HCT116 (cell line): ENCODE results near the gene NET1. TPM values are rescaled to one million over a fixed set of nuclear protein-coding genes. Genes with fewer than 3 reads are reported as not detected.

ENCODE experiments used
- ATAC-seq: fragments of 200-7000 bp; cut with Tn5 transposase; 2 replicates; pipeline ENCODE4 v1.9.1; 2020; ENCODE audit warnings: mild to moderate bottlenecking, moderate library complexity
- BruUV-seq: library from RNA; stranded (reverse); fragments of 400-500 nt; replicated peaks from 2 replicates; lab custom pipeline; 2021; lab: Mats Ljungman, UMichigan
- CTCF ChIA-PET: fragments of 300-600 bp; sonication (Branson Sonifier 250); formaldehyde crosslinking; loops from one replicate; lab custom pipeline; 2021; ENCODE audit warnings: antibody characterized with exemption; lab: Charles Lee
- POLR2A ChIA-PET: fragments of 300-600, 350-600 bp; sonication (Branson Sonifier 250); formaldehyde crosslinking; loops from one replicate; lab custom pipeline; 2021; ENCODE audit warnings: antibody characterized with exemption; lab: Charles Lee
- RAD21 ChIA-PET, 2 experiments: fragments of 300-600 bp; sonication (Branson Sonifier 250); formaldehyde crosslinking; loops; one replicate each; lab custom pipeline; 2023; ENCODE audit warnings: low total read pairs in 2 of 2; ENCODE audit not compliant: uncharacterized antibody in 2 of 2, unreplicated experiment in 2 of 2, low non-redundant PET in 1 of 2; lab: Charles Lee
- DNase-seq: peaks from one replicate; pipeline ENCODE4 v3.0.0-alpha.2; 2010; ENCODE audit warnings: low read depth, low spot score
- H2AFZ ChIP-seq: fragments of 200-600 bp; shearing (Covaris generic), sonication (generic); 2 replicates; pipeline ENCODE4 v1.6.1; 2017; ENCODE audit warnings: low read depth, mixed run types, mixed read lengths, antibody characterized with exemption, low read length; ENCODE audit not compliant: poor library complexity, severe bottlenecking
- H3K27ac ChIP-seq: 2 replicates; pipeline ENCODE4 v1.5.1; 2012; ENCODE audit warnings: low read depth, low read length
- H3K27me3 ChIP-seq: fragments of 200-600 bp; sonication (generic); 2 replicates; pipeline ENCODE4 v1.6.1; 2016; ENCODE audit warnings: mixed run types, low read length, mixed read lengths; ENCODE audit not compliant: insufficient read depth
- H3K36me3 ChIP-seq, 2 experiments: fragments of 200-500 bp in 1 of 2; fragments of 200-600 bp in 1 of 2; sonication (Bioruptor generic) in 1 of 2; sonication (generic) in 1 of 2; 2 replicates each; pipeline versions ENCODE4 v1.5.1 to v1.6.1; 2014 to 2016; ENCODE audit warnings: low read length in 2 of 2, inconsistent platforms in 1 of 2, mixed read lengths in 1 of 2, mixed run types in 1 of 2; ENCODE audit not compliant: insufficient read depth in 2 of 2, control insufficient read depth in 1 of 2
- H3K4me1 ChIP-seq, 2 experiments: fragments of 200-600 bp in 1 of 2; sonication (generic) in 1 of 2; 2 replicates each; pipeline versions ENCODE4 v1.5.1 to v1.6.1; 2012 to 2017; ENCODE audit warnings: low read length in 2 of 2, inconsistent platforms in 1 of 2, mild to moderate bottlenecking in 1 of 2, mixed read lengths in 1 of 2, mixed run types in 1 of 2, moderate library complexity in 1 of 2; ENCODE audit not compliant: insufficient read depth in 2 of 2, control insufficient read depth in 1 of 2
- H3K4me2 ChIP-seq: fragments of 200-600 bp; sonication (generic); 2 replicates; pipeline ENCODE4 v1.6.1; 2017; ENCODE audit warnings: mixed run types, low read length, mixed read lengths
- H3K4me3 ChIP-seq, 2 experiments: fragments of 200-600 bp in 1 of 2; sonication (generic) in 1 of 2; replicated peaks in 1 of 2; 2 replicates each; pipeline ENCODE4 v1.5.1; 2011 to 2016; ENCODE audit warnings: low read length in 2 of 2, control low read depth in 1 of 2, low read depth in 1 of 2, mild to moderate bottlenecking in 1 of 2, mixed read lengths in 1 of 2, mixed run types in 1 of 2
- H3K79me2 ChIP-seq: fragments of 200-600 bp; sonication (generic); 2 replicates; pipeline ENCODE4 v1.6.1; 2017; ENCODE audit warnings: mild to moderate bottlenecking, mixed run types, low read length, moderate library complexity, mixed read lengths; ENCODE audit not compliant: insufficient read depth
- H3K9ac ChIP-seq: fragments of 200-600 bp; sonication (generic); 2 replicates; pipeline ENCODE4 v1.6.1; 2016; ENCODE audit warnings: low read length, mixed read lengths
- H3K9me2 ChIP-seq: fragments of 200-600 bp; sonication (generic), shearing (Covaris generic); 2 replicates; pipeline ENCODE4 v1.6.1; 2017; ENCODE audit warnings: mixed run types, mild to moderate bottlenecking, moderate library complexity; ENCODE audit not compliant: insufficient read depth
- H3K9me3 ChIP-seq, 2 experiments: fragments of 200-500 bp in 1 of 2; fragments of 200-600 bp in 1 of 2; sonication (Bioruptor generic) in 1 of 2; sonication (generic) in 1 of 2; 2 replicates each; pipeline ENCODE4 v1.6.1; 2014 to 2017; ENCODE audit warnings: low read length in 2 of 2, mixed read lengths in 2 of 2, inconsistent platforms in 1 of 2, low read depth in 1 of 2, mild to moderate bottlenecking in 1 of 2, mixed run types in 1 of 2, moderate library complexity in 1 of 2; ENCODE audit not compliant: control insufficient read depth in 1 of 2, insufficient read depth in 1 of 2
- H4K20me1 ChIP-seq: fragments of 200-600 bp; sonication (generic), shearing (Covaris generic); 2 replicates; pipeline ENCODE4 v1.6.1; 2017; ENCODE audit warnings: mixed run types, mild to moderate bottlenecking, moderate library complexity; ENCODE audit not compliant: insufficient read depth
- ATF3 ChIP-seq: IDR thresholded peaks from 2 replicates; pipeline ENCODE4 v1.6.1; 2012
- CBX3 ChIP-seq: IDR thresholded peaks from 2 replicates; pipeline ENCODE4 v1.6.1; 2012; ENCODE audit warnings: low read depth
- EZH2 ChIP-seq: fragments of 200-600 bp; sonication (generic); IDR thresholded peaks from 2 replicates; pipeline ENCODE4 v1.6.1; 2017; ENCODE audit warnings: antibody characterized with exemption, mixed run types
- EZH2phosphoT487 ChIP-seq: fragments of 200-600 bp; IDR thresholded peaks from 2 replicates; pipeline ENCODE4 v1.6.1; 2018; ENCODE audit warnings: antibody characterized with exemption, borderline replicate concordance
- JUND ChIP-seq: IDR thresholded peaks from 2 replicates; pipeline ENCODE4 v1.6.1; 2012
- MAX ChIP-seq: IDR thresholded peaks from 2 replicates; pipeline ENCODE4 v1.6.1; 2012
- POLR2AphosphoS5 ChIP-seq: IDR thresholded peaks from 2 replicates; pipeline ENCODE4 v1.6.1; 2011; ENCODE audit warnings: mild to moderate bottlenecking, low read depth, low read length, moderate library complexity
- REST ChIP-seq: IDR thresholded peaks from 2 replicates; pipeline ENCODE4 v1.6.1; 2012; ENCODE audit warnings: low read depth
- SIN3A ChIP-seq: IDR thresholded peaks from 2 replicates; pipeline ENCODE4 v1.6.1; 2012; ENCODE audit warnings: low read depth
- SP1 ChIP-seq: IDR thresholded peaks from 2 replicates; pipeline ENCODE4 v1.6.1; 2012; ENCODE audit warnings: low read depth
- SRF ChIP-seq: IDR thresholded peaks from 2 replicates; pipeline ENCODE4 v1.6.1; 2012; ENCODE audit warnings: low read depth
- YY1 ChIP-seq: IDR thresholded peaks from 2 replicates; pipeline ENCODE4 v1.6.1; 2011; ENCODE audit warnings: low read length, low read depth, moderate library complexity, mild to moderate bottlenecking; ENCODE audit not compliant: insufficient replicate concordance; ENCODE audit errors: extremely low read depth
- ZBTB33 ChIP-seq: IDR thresholded peaks from 2 replicates; pipeline ENCODE4 v1.6.1; 2011; ENCODE audit warnings: mild to moderate bottlenecking, low read length, moderate library complexity; ENCODE audit not compliant: insufficient replicate concordance; ENCODE audit errors: extremely low read depth
- ZFX ChIP-seq: fragments of 450-650 bp; IDR thresholded peaks from 2 replicates; pipeline ENCODE4 v1.6.1; 2017
- ZNF274 ChIP-seq: fragments of 200-500 bp; sonication (Bioruptor generic); IDR thresholded peaks from 2 replicates; pipeline ENCODE4 v1.6.1; 2014; ENCODE audit warnings: mild to moderate bottlenecking, low read depth, low read length, inconsistent platforms
- intact Hi-C: fragments of 100-400 bp; cut with micrococcal nuclease; formaldehyde crosslinking; loops from 2 replicates; pipeline ENCODE4 v1.10.0; 2022
- total RNA-seq: library from RNA; stranded (reverse); gene quantifications from one replicate; pipeline ENCODE4 v1.2.1, GENCODE V29; 2021; ENCODE audit not compliant: unreplicated experiment

NET1 gene
- total RNA-seq, 1 experiment from 2014 or later: 51.2 TPM

GRCh38 chr10:5484205-5484604 lies 71.8 kb downstream of the NET1 start:
- ChIA-PET CTCF (no interaction called here), RAD21 (no interaction called here), POLR2A (no interaction called here)
- Histone ChIP-seq H3K36me3 (no peaks in the 10 kb centered on the region), H3K27me3 (no peaks in the 10 kb centered on the region), H3K4me2 (no peak overlapping the region), H2AFZ (no peak overlapping the region), H3K79me2 (no peaks in the 10 kb centered on the region), H3K9me3 (no peaks in the 10 kb centered on the region), H3K9ac (no peak overlapping the region), H3K27ac (no peak overlapping the region), H4K20me1 (no peaks in the 10 kb centered on the region), H3K4me1 (peaks cover 0 to 5% of the 10 kb centered on the region in 2 experiments; a peak in 1 of 4 replicates), H3K4me3 (no peak overlapping the region), H3K9me2 (no peaks in the 10 kb centered on the region)
- no peak for TF ChIP-seq SP1
- no peak for TF ChIP-seq EZH2
- no peak for TF ChIP-seq MAX
- DNase-seq (no peak), ATAC-seq (no peak)
- intact Hi-C loops: no loop called here
- BruUV-seq: no TSS peak

GRCh38 chr10:5485290-5485689 lies 72.9 kb downstream of the NET1 start:
- ATAC-seq: no peak
- no TSS peak for BruUV-seq
- CTCF ChIA-PET: interaction anchor here (1.1 kb wide), 1 partner anchor 137 kb away, joined by 3 read pairs; no protein-coding TSS in a partner anchor
- Histone ChIP-seq H3K27me3 (no peaks in the 10 kb centered on the region), H3K9me2 (no peaks in the 10 kb centered on the region), H3K4me2 (no peak overlapping the region), H3K27ac (no peak overlapping the region), H3K9ac (no peak overlapping the region), H3K9me3 (no peaks in the 10 kb centered on the region), H2AFZ (no peak overlapping the region), H4K20me1 (no peaks in the 10 kb centered on the region), H3K4me1 (peaks cover 0 to 5% of the 10 kb centered on the region in 2 experiments; a peak in 1 of 4 replicates), H3K36me3 (no peaks in the 10 kb centered on the region), H3K79me2 (no peaks in the 10 kb centered on the region), H3K4me3 (no peak overlapping the region)
- RAD21 ChIA-PET: no interaction called here
- intact Hi-C loops: no loop called here
- POLR2A ChIA-PET: no interaction called here
- DNase-seq: no peak
- TF ChIP-seq JUND: no peak
- no peak for TF ChIP-seq YY1
- TF ChIP-seq EZH2phosphoT487: no peak
- TF ChIP-seq CBX3: no peak
- no peak for TF ChIP-seq ZFX
- no peak for TF ChIP-seq MAX
- TF ChIP-seq SP1: no peak
- no peak for TF ChIP-seq ZNF274
- TF ChIP-seq POLR2AphosphoS5: no peak
- no peak for TF ChIP-seq SRF
- TF ChIP-seq REST: no peak
- no peak for TF ChIP-seq SIN3A
- no peak for TF ChIP-seq ATF3
- TF ChIP-seq ZBTB33: no peak
- TF ChIP-seq EZH2: no peak
